A549 (cell line): ENCODE results near the gene TRAPPC6A. TPM values are rescaled to one million over a fixed set of nuclear protein-coding genes. Genes with fewer than 3 reads are reported as not detected.
A peak's percentile ranks its signal among the peaks of the same experiment; 100 is the strongest.

ENCODE experiments used
- ATAC-seq, 2 experiments: fragments of 200-7000 bp in 1 of 2; fragments of >200 bp in 1 of 2; cut with Nextera tagmentation in 1 of 2; cut with Tn5 transposase in 1 of 2; 3 replicates each; pipeline versions ENCODE4 v1.8.0 to v1.9.1; 2018 to 2020; ENCODE audit warnings: mild to moderate bottlenecking in 1 of 2, moderate library complexity in 1 of 2
- CTCF ChIA-PET: fragments of 300-600 bp; sonication (Branson Sonifier 250); formaldehyde crosslinking; extraction: SDS; loops from one replicate; lab custom pipeline; 2021; ENCODE audit warnings: antibody characterized with exemption, inconsistent platforms; lab: Yijun Ruan, JAX
- POLR2A ChIA-PET: fragments of 350-600 bp; formaldehyde crosslinking; extraction: SDS; loops from one replicate; lab custom pipeline; 2021; ENCODE audit warnings: antibody characterized with exemption, inconsistent platforms; lab: Yijun Ruan, JAX
- DNase-seq, 2 experiments: peaks; one replicate each; pipeline versions ENCODE4 v3.0.0 to v3.0.0-alpha.2; 2011 to 2016; ENCODE audit warnings: low read depth in 1 of 2, low spot score in 1 of 2
- FAIRE-seq: peaks from 2 replicates; lab custom pipeline; 2011; peaks lifted over from hg19 to GRCh38; lab: Jason Lieb, UNC
- H3K27ac ChIP-seq, 2 experiments: fragments of >200 bp; sonication (Bioruptor Twin); formaldehyde crosslinking; 3 replicates each; pipeline ENCODE4 v1.5.1; 2016 to 2017
- H3K4me1 ChIP-seq: fragments of >200 bp; sonication (Bioruptor Twin); formaldehyde crosslinking; 3 replicates; pipeline ENCODE4 v1.6.1; 2016
- H3K4me2 ChIP-seq: fragments of >200 bp; sonication (Bioruptor Twin); formaldehyde crosslinking; 3 replicates; pipeline ENCODE4 v1.6.1; 2016
- H3K4me3 ChIP-seq: fragments of >200 bp; sonication (Bioruptor Twin); formaldehyde crosslinking; 3 replicates; pipeline ENCODE4 v1.5.1; 2016
- H3K9me3 ChIP-seq: fragments of >200 bp; sonication (Bioruptor Twin); formaldehyde crosslinking; 3 replicates; pipeline ENCODE4 v1.6.1; 2016
- EHF ChIP-seq: fragments of 250-450 bp; sonication (Bioruptor Pico); IDR thresholded peaks from 2 replicates; pipeline ENCODE4 v1.5.0; 2020; ENCODE audit warnings: mild to moderate bottlenecking
- EP300 ChIP-seq, 2 experiments: fragments of >200 bp; sonication (Bioruptor Twin); formaldehyde crosslinking; IDR thresholded peaks; 2 replicates in 1 of 2; 3 replicates in 1 of 2; pipeline ENCODE4 v1.6.1; 2016 to 2017
- ESRRA ChIP-seq: fragments of 150-350 bp; IDR thresholded peaks from 2 replicates; pipeline ENCODE4 v1.6.1; 2014; ENCODE audit warnings: mild to moderate bottlenecking, low read length, borderline replicate concordance
- FOSL2 ChIP-seq, 2 experiments: fragments of 450-650 bp in 1 of 2; fragments of >200 bp in 1 of 2; sonication (Bioruptor Twin) in 1 of 2; formaldehyde crosslinking; IDR thresholded peaks; 2 replicates each; pipeline versions ENCODE4 v1.5.0 to v1.6.1; 2016 to 2020; ENCODE audit warnings: mild to moderate bottlenecking in 1 of 2, moderate library complexity in 1 of 2
- FOXS1 ChIP-seq: fragments of 250-450 bp; sonication (Bioruptor Pico); IDR thresholded peaks from 2 replicates; pipeline ENCODE4 v1.5.0; 2020; ENCODE audit warnings: mild to moderate bottlenecking, moderate library complexity
- HEYL ChIP-seq: fragments of 250-450 bp; sonication (Bioruptor Pico); IDR thresholded peaks from 2 replicates; pipeline ENCODE4 v1.8.0; 2021; ENCODE audit warnings: mild to moderate bottlenecking, moderate library complexity
- JUN ChIP-seq, 2 experiments: fragments of >200 bp; sonication (Bioruptor Twin); formaldehyde crosslinking; IDR thresholded peaks; 2 replicates in 1 of 2; 3 replicates in 1 of 2; pipeline ENCODE4 v1.6.1; 2016 to 2017
- KDM1A ChIP-seq: fragments of 200-600 bp; sonication (generic); IDR thresholded peaks from 2 replicates; pipeline ENCODE4 v1.6.1; 2016; ENCODE audit warnings: low read depth, mild to moderate bottlenecking
- MAFK ChIP-seq: fragments of 450-650 bp; IDR thresholded peaks from 2 replicates; pipeline ENCODE4 v1.6.1; 2014; ENCODE audit not compliant: partially characterized antibody
- MYC ChIP-seq: IDR thresholded peaks from 2 replicates; pipeline ENCODE4 v1.6.1; 2012; ENCODE audit warnings: mild to moderate bottlenecking, inconsistent platforms, low read length, improper control_type of control experiment, borderline replicate concordance
- NPAS2 ChIP-seq: fragments of 250-450 bp; sonication (Bioruptor Pico); IDR thresholded peaks from 2 replicates; pipeline ENCODE4 v1.8.0; 2022; ENCODE audit warnings: mild to moderate bottlenecking, moderate library complexity, borderline replicate concordance
- NR3C1 ChIP-seq: fragments of >200 bp; sonication (Bioruptor Twin); formaldehyde crosslinking; IDR thresholded peaks from 3 replicates; pipeline ENCODE4 v1.6.1; 2017
- POLR2A ChIP-seq: IDR thresholded peaks from 2 replicates; pipeline ENCODE4 v1.6.1; 2012; ENCODE audit warnings: mild to moderate bottlenecking, low read length
- POLR2AphosphoS2 ChIP-seq: conservative IDR thresholded peaks from 2 replicates; pipeline ENCODE4 v1.6.1; 2012; ENCODE audit warnings: low read length, improper control_type of control experiment, inconsistent platforms
- RAD21 ChIP-seq, 2 experiments: fragments of >200 bp in 1 of 2; sonication (Bioruptor Twin) in 1 of 2; formaldehyde crosslinking in 1 of 2; IDR thresholded peaks in 1 of 2; conservative IDR thresholded peaks in 1 of 2; 2 replicates in 1 of 2; 3 replicates in 1 of 2; pipeline ENCODE4 v1.6.1; 2012 to 2018; ENCODE audit warnings: inconsistent platforms in 1 of 2
- TFCP2L1 ChIP-seq: fragments of 250-450 bp; sonication (Bioruptor Pico); IDR thresholded peaks from 2 replicates; pipeline ENCODE4 v1.5.0; 2021; ENCODE audit warnings: mild to moderate bottlenecking
- TP53 ChIP-seq: fragments of 250-450 bp; sonication (Bioruptor Pico); IDR thresholded peaks from 2 replicates; pipeline ENCODE4 v1.5.0; 2021; ENCODE audit warnings: mild to moderate bottlenecking, moderate library complexity
- ZNF302 ChIP-seq: fragments of 250-450 bp; sonication (Bioruptor Pico); IDR thresholded peaks from 2 replicates; pipeline ENCODE4 v1.9.0; 2021; ENCODE audit warnings: inconsistent platforms, mild to moderate bottlenecking, moderate library complexity
- WGBS: methylation state at CpG from one replicate; pipeline ENCODE4 v1.1.6; 2017; ENCODE audit errors: missing lambda C conversion rate; 5-methylcytosine and 5-hydroxymethylcytosine counted together
- polyA plus RNA-seq, 4 experiments: library from polyadenylated mRNA; depleted of rRNA in 3 of 4; stranded (reverse); fragments of >200 nt; fragmentation: RNase III in 1 of 4; extraction: RNeasy Plus Mini Kit Qiagen cat#74134 plus additional on column Dnase treatment in 1 of 4; gene quantifications; 2 replicates in 3 of 4; 3 replicates in 1 of 4; pipeline ENCODE4 v1.2.3, GENCODE V29; 2011 to 2017
- TF ChIP-seq, protein P1 (sequence below): fragments of >200 bp; sonication (Bioruptor Twin); formaldehyde crosslinking; IDR thresholded peaks from 2 replicates; pipeline ENCODE4 v1.6.1; 2016
- TF ChIP-seq, protein P2 (sequence below): fragments of 250-450 bp; sonication (Bioruptor Pico); IDR thresholded peaks from 2 replicates; pipeline ENCODE4 v1.5.0; 2021; ENCODE audit warnings: mild to moderate bottlenecking, moderate library complexity, borderline replicate concordance
- TF ChIP-seq, protein P3 (sequence below): fragments of 250-450 bp; sonication (Bioruptor Pico); IDR thresholded peaks from 2 replicates; pipeline ENCODE4 v1.5.0; 2020; ENCODE audit warnings: low read depth, mild to moderate bottlenecking, moderate library complexity

Gene TRAPPC6A
- polyA plus RNA-seq, 2 of the 4 experiments (the other 2 are of a cell fraction): 28.5 to 29.8 TPM

DNA sequence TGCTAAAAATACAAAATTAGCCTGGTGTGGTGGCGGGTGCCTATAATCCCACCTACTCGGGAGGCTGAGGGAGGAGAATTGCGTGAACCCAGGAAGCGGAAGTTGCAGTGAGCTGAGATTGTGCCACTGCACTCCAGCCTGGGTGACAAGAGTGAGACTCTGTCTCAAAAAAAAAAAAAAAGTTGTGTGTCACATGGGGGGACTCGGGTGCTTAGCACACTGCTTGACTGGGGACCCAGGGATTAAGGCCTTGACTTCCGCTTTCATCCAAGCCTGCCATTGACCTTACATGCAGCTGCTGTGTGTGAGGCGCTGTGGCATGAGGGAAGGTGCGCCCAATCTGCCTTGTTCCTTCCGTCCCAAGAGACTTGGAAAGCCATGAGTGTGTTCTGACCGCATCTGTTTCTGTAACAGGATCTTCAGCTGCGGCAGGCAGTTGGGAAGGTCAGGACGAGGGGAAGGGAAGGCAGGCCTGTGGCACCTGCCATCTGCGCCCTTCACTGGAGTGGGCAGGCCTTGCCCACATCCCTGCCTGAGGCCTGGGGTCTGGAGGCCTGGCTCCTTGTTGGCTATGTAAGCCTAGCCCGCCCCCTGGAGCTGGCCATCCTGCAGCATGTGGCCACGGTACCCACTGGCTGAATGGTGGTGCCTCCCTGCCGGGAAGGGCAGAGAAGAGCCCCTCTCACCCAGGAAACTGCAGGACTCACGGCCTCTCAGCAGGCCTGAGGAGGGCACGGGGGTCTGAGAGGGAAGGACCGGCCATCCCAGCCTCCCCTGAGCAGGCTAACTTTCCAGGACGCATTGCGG lies 62.0 kb downstream of the TRAPPC6A start:
- ATAC-seq: no peak; a peak in 1 of 6 replicates
- CTCF ChIA-PET: interaction anchor here (1.3 to 2.2 kb wide), 3 partner anchors 14 to 62 kb away, joined by 4 to 6 read pairs (median 6); partner anchors contain the start of gene TRAPPC6A

DNA sequence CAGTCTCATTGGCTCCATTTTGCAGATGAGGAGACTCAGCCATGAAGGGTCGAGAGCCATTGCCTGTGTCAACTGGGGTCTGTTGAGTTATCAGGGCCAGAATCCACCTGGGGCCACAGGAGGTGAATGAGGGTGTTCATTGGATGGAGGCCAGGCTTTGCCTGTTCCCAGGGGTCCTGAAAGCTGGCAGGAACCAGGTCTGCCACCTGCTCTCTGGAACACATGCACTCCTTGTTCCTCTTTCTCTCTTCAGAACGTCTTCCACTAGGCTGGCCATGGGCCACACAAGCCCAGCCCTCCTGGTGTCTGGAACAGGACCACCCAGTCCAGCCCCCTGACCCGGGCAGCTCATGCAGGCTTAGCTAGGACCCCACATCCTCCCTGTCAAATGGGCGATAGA lies 63.9 kb downstream of the TRAPPC6A start:
- ChIA-PET CTCF (interaction anchor here (1.5 to 3.7 kb wide), 3 partner anchors 11 to 18 kb away, joined by 4 to 25 read pairs (median 6); no protein-coding TSS in a partner anchor), POLR2A (interaction anchor here (1.3 kb wide), 1 partner anchor 22 kb away, joined by 4 read pairs; the partner anchor contains the start of gene PPP1R37)
- H3K27ac ChIP-seq: peak overlapping the region in 1 of 2 experiments; percentile 32; a peak in 2 of 6 replicates
- H3K4me2 ChIP-seq: peak overlapping the region; percentile 57
- TF ChIP-seq FOSL2 (IDR thresholded peaks at IDR 0.05) (no peak), FOSL2 (CRISPR knock-in tag; IDR thresholded peaks at IDR 0.05) (no peak), NPAS2 (CRISPR knock-in tag) (no peak), NR3C1 (no peak), MAFK (no peak), HEYL (CRISPR knock-in tag) (no peak), JUN (IDR thresholded peaks at IDR 0.05) (no peak), ZNF302 (no peak), RAD21 (conservative IDR thresholded peaks at IDR 0.05 in 1 of 2, IDR thresholded peaks at IDR 0.05 in 1 of 2) (no peak), MYC (no peak), TP53 (no peak), EP300 (IDR thresholded peaks at IDR 0.05) (no peak), POLR2AphosphoS2 (no peak), TFCP2L1 (no peak), EHF (CRISPR knock-in tag) (no peak)
- TF ChIP-seq, protein P1, sequence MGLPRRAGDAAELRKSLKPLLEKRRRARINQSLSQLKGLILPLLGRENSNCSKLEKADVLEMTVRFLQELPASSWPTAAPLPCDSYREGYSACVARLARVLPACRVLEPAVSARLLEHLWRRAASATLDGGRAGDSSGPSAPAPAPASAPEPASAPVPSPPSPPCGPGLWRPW: no peak
- TF ChIP-seq, protein P2, sequence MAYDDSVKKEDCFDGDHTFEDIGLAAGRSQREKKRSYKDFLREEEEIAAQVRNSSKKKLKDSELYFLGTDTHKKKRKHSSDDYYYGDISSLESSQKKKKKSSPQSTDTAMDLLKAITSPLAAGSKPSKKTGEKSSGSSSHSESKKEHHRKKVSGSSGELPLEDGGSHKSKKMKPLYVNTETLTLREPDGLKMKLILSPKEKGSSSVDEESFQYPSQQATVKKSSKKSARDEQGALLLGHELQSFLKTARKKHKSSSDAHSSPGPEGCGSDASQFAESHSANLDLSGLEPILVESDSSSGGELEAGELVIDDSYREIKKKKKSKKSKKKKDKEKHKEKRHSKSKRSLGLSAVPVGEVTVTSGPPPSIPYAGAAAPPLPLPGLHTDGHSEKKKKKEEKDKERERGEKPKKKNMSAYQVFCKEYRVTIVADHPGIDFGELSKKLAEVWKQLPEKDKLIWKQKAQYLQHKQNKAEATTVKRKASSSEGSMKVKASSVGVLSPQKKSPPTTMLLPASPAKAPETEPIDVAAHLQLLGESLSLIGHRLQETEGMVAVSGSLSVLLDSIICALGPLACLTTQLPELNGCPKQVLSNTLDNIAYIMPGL: no peak
- TF ChIP-seq, protein P3, sequence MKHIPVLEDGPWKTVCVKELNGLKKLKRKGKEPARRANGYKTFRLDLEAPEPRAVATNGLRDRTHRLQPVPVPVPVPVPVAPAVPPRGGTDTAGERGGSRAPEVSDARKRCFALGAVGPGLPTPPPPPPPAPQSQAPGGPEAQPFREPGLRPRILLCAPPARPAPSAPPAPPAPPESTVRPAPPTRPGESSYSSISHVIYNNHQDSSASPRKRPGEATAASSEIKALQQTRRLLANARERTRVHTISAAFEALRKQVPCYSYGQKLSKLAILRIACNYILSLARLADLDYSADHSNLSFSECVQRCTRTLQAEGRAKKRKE (CRISPR knock-in tag): no peak
- H3K4me1 ChIP-seq: peaks cover 15% of the 10 kb centered on the region
- H3K9me3 ChIP-seq: no peaks in the 10 kb centered on the region
- H3K4me3 ChIP-seq: no peak overlapping the region
- WGBS: 93% methylated on average over 4 of the region's 4 CpGs
- FAIRE-seq (no peak), DNase-seq (no peak), ATAC-seq (no peak)

More for the DNA sequence above, 62.0 kb downstream of the TRAPPC6A start:
- POLR2A ChIA-PET: interaction anchor here (0.8 kb wide), 1 partner anchor 23 kb away, joined by 3 read pairs; the partner anchor contains the start of gene PPP1R37
- H3K4me3 ChIP-seq: no peak overlapping the region
- FAIRE-seq: no peak
- TF ChIP-seq POLR2A (no peak), FOXS1 (CRISPR knock-in tag) (no peak), JUN (IDR thresholded peaks at IDR 0.05) (no peak), ESRRA (no peak), KDM1A (no peak)
- TF ChIP-seq, all 56 proteins: peak for 0
- Histone ChIP-seq H3K9me3 (no peaks in the 10 kb centered on the region), H3K27ac (no peak overlapping the region), H3K4me2 (no peak overlapping the region), H3K4me1 (peaks cover 15% of the 10 kb centered on the region)
- WGBS: 92% methylated on average over 17 of the region's 21 CpGs
- no peak for DNase-seq
